AG08396 (cell line): ENCODE results near the gene OLFM2.
"Not testable (repeated sequence)": the region's sequence is repeated elsewhere in the genome, so short reads cannot be mapped to it uniquely, and the experiment has no call there.

Experiments
- DNase-seq: peaks from one replicate; pipeline ENCODE4 v3.0.0; 2012; ENCODE audit warnings: low spot score, mixed read lengths

The OLFM2 gene

DNA sequence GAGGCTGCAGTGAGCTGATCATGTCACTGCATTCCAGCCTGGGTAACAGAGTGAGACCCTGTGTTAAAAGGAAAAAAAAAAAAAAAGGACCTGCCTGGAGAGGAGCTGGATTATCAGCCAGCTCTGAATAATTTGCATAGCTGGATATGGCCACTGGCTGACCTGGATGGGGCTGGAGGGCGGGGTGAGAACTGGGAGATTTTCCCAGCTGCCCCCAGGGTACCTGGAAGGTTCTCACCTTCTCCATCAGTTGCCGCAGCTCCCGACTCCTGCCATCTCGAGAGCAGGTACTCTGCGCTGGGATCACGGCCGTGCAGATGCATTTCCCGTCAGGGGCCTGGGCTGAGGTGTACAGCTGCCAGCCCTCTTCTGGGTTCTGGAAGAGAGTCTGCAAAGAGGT lies 75.9 kb downstream of the OLFM2 start:
- no peak for DNase-seq

DNA sequence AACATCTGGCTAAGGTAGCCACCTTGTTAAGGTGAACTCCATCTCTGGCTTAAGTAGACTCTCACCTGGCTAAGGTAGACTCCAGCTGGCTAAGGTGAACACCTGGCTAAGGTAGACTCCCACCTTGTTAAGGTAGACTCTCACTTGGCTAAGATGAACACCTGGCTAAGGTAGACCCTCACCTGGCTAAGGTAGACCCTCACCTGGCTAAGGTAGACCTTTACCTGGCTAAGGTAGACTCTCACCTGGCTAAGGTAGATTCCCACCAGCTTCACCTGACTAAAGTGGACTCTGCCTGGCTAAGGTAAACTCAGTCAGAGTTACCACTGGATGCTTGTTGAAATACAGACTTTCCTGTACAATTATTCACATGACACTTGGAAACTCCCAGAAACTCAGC lies 77.5 kb downstream of the OLFM2 start:
- DNase-seq = no peak

GRCh38 chr19:9857920-9858746 lies 78.2 kb downstream of the OLFM2 start:
- no peak for DNase-seq

DNA sequence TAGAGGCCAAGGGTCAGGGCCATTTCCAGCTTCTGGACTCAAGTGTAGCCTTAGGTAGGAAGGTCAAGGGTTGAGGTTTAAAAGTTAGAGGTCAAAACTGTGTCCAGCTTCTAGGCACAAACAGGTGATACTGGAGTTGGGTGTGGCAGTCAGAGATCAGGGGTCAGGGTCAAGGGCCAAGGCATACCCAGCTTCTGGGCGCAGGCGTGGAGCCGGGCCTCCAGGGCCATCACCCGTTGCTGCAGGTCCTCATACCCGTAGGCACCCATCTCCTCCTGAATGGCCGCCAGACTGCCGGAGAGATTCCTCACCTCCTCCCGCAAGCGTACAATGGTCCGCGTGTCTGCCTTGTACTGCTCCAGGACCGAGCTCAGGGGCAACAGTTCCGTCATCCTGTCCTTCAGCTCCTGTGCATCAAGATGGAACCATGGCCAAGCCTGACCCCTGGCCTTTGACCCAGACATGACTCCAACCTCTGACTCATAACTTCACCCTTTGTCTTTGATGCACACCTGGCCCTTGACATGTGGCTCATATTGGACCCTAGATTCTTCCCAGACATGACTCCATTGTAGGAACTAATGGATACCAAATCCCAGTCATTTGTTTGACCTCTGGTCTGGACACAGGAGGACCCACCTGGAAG lies 79.1 kb downstream of the OLFM2 start:
- no peak for DNase-seq

DNA sequence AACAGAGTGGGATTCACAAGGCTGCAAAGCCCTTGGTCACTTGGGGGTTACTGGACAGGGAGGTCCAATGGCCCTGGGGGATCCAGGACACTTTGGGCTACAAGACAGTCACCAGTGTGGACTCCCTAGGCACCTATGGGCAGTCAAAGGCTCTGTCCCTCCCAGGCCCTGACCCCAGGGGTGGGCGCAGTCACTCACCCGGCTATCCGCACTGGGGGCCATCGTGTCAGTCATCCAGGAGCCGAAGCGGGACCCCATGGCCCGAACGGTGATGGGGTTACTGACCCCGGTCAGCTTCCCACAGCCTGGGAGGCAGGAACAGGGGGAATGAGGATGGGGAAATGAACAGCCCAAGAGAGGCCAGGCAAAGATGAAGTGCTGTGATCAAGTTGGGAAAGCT lies 79.7 kb downstream of the OLFM2 start:
- no peak for DNase-seq

DNA sequence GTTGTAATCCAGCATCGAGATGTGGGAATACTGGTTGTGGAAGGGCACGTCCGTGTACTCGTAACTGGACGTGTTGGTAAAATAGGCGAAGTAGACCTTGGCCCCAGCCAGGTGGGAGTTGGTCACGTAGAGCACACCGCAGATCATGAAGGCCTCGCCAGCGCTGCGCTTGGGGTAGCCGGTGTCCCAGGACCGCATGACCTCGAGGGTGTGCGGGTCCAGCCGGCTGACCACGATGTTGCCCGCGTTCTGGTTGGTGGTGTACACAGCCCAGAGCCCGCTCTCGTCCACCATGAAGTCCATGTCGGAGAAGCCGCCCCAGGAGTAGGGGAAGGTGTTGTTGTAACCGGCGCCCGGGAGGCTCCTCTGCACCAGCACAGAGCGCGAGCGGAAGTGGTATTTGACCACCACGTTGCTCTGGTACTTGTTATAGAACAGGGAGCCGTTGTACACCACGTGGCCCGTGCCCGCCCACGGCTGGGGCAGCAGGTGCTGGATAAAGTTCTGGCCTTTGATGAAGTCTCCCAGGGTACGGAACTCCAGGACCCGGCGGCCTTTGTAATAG lies 82.0 kb downstream of the OLFM2 start:
- no peak for DNase-seq

- DNase-seq = no peak
These were observed 85.9 kb downstream of the OLFM2 start for GRCh38 chr19:9850235-9850959.

DNA sequence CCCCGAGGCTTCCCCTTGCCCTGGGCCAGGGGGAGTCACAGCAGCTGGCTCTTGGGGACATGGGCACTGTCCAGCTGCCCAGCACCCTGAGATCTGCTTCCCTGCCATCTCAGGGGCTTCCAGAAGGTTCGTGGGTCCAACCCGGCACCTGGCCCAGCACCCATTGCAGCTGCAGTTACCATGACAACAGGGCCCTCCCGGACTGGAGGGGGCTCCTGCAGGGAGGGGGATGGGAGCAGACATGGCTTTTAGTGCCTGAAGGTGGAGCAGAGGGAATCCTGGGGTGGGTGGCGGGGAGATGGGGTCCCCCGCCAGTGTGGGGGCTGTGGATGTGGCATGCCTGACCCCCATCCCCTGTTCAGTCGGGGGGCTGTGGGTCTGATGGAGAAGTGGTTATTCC lies 86.5 kb downstream of the OLFM2 start:
- DNase-seq = no peak

GRCh38 chr19:9848762-9849161 lies 87.6 kb downstream of the OLFM2 start:
- no peak for DNase-seq

GRCh38 chr19:9848060-9848459 lies 88.3 kb downstream of the OLFM2 start:
- DNase-seq = no peak

DNA sequence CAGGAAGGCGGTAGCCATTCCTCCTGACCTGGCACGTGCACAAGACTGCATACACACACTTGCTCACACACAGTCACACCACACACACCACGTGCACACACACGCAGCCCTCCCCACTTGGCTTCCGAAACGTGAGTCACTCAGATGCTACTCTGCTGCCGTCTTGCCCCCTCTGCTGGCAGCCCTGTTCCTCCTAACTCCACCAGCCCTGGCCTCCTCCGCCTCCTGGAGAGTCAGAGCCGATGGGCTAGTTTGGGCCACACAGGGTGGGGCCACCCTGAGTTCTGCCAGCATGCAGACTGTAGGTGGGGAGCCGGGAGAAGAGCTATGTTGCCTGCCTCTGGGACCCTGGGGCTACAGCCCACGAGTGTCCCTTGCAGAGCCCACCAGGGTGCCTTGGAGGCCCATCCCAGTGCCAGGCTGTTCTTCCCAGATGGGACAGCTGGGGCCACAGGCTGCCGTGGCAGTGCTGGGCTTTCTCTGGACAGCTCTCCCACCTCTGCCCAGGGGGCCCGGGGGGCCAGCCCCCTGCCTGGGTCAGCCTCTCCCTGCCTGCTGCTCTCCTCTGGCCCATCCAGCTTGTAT lies 89.1 kb downstream of the OLFM2 start:
- DNase-seq = peak; percentile 97

- not testable (repeated sequence) for DNase-seq
These were observed 92.6 kb downstream of the OLFM2 start for GRCh38 chr19:9843626-9844273.

GRCh38 chr19:9842834-9843625 lies 93.3 kb downstream of the OLFM2 start:
- no peak for DNase-seq

DNA sequence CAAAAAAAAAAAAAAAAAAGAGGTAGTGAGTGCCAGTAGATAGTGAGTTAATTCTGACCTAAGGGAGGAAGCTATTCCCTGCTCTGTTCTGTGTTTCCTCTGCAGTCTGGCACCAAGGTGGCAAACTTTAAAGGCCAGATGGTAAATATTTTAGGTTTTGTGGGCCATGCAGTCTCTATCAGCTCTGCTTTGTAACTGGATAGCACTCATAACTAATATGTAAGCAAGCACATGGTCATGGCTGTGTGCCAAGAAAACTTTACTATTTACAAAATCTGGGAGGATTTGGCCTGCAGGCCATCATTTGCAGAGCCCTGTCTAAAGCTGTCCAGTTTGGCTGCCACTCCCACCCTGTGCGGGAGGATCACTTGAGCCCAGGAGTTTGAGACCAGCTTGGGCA lies 96.9 kb downstream of the OLFM2 start:
- DNase-seq = no peak

- DNase-seq = no peak
These were observed 98.0 kb downstream of the OLFM2 start for GRCh38 chr19:9838324-9838723.

DNA sequence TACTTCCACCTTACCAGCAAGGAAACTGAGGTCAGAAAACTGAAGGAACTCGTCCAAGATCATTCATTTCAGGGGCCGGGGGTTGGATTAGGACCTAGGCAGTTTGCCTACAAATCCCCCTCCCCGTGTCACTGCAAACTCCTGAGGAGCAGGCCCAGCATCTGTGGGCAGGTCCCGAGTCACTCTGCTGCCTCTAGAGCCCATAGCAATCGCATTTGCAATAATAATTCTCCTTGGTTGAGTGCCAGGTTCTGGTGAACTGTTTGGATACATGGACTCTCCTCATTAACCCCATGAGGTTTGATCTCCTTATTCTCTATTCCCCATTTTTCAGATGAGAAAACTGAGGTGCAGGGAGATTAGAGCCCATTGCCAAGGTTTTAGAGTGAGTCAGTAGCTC lies 100.3 kb downstream of the OLFM2 start:
- peak; percentile 71 for DNase-seq

GRCh38 chr19:9835507-9835949 lies 100.8 kb downstream of the OLFM2 start:
- DNase-seq = no peak

- DNase-seq = peak; percentile 99
These were observed 101.4 kb downstream of the OLFM2 start, which contains the start of gene PIN1 for GRCh38 chr19:9834726-9835506. TSS of gene PIN1 (plus strand) at chr19:9835318. CDS start at chr19:9835345, 27 bp downstream.

DNA sequence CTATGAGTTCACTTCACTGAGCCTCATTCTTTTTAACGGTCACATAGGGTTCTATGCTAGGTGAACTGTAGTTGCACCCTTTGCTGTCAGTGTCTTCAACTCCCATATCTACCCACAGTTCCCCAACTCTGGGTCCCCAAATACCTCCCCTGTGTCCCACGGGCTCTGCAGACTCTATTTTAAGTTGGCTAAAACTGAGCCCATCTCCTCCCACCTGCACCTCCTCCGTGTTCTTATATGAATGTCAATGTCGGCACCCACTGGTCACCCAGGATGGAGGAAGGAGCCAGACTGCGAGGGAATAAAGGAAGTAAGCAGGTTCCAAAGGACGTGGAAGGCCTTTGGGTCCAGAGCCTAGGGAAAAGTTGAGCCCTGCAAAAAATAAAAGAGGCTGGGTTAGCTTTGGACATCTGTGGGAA lies 102.0 kb downstream of the OLFM2 start:
- no peak for DNase-seq

GRCh38 chr19:9828551-9829063 lies 107.7 kb downstream of the OLFM2 start:
- no peak for DNase-seq
